GM12891 (cell line): ENCODE data around the gene SNORC.
"Not testable (repeated sequence)": the region's sequence is repeated elsewhere in the genome, so short reads cannot be mapped to it uniquely, and the experiment has no call there.

ENCODE experiments used
- DNase-seq: peaks from one replicate; pipeline ENCODE4 v3.0.0; 2011; ENCODE audit warnings: low spot score; ENCODE audit not compliant: insufficient read length
- FAIRE-seq: peaks from 2 replicates; lab custom pipeline; 2011; peaks lifted over from hg19 to GRCh38; lab: Jason Lieb, UNC
- PAX5 ChIP-seq: IDR thresholded peaks from 2 replicates; pipeline ENCODE4 v1.6.1; 2011; ENCODE audit warnings: low read length, moderate library complexity, mild to moderate bottlenecking; ENCODE audit not compliant: insufficient read depth, severe bottlenecking
- POLR2A ChIP-seq: IDR thresholded peaks from 2 replicates; pipeline ENCODE4 v1.6.1; 2011; ENCODE audit warnings: low read depth, low read length, control low read depth
- POLR2AphosphoS5 ChIP-seq: IDR thresholded peaks from 2 replicates; pipeline ENCODE4 v1.6.1; 2011; ENCODE audit warnings: low read depth, low read length, control low read depth
- POU2F2 ChIP-seq: IDR thresholded peaks from 2 replicates; pipeline ENCODE4 v1.6.1; 2011; ENCODE audit warnings: low read depth, mild to moderate bottlenecking, control low read depth, low read length, moderate library complexity
- SPI1 ChIP-seq: IDR thresholded peaks from 2 replicates; pipeline ENCODE4 v1.6.1; 2011; ENCODE audit warnings: low read depth, low read length, control low read depth
- TAF1 ChIP-seq: IDR thresholded peaks from 2 replicates; pipeline ENCODE4 v1.6.1; 2011; ENCODE audit warnings: low read depth, low read length, control low read depth

The SNORC gene

DNA sequence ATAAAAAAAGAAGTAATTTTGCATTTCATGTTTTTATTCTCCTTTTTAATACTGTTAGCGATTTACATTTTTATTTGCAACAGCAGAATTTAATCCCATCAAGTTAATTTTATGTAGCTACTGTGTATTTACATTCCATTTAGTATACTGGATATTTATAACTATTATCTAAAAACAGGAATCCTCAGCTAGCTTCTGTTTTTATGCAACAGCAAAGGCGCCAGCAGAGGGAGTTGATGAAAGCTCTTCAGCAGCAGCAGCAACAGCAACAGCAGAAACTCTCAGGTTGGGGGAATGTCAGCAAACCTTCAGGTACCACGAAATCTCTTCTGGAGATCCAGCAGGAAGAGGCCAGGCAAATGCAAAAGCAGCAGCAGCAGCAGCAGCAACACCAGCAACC is 26.2 kb upstream of the SNORC start:
- DNase-seq = no peak
- no peak for FAIRE-seq
- TF ChIP-seq PAX5 (no peak), POLR2AphosphoS5 (no peak), POU2F2 (no peak), TAF1 (no peak), POLR2A (no peak)

DNA sequence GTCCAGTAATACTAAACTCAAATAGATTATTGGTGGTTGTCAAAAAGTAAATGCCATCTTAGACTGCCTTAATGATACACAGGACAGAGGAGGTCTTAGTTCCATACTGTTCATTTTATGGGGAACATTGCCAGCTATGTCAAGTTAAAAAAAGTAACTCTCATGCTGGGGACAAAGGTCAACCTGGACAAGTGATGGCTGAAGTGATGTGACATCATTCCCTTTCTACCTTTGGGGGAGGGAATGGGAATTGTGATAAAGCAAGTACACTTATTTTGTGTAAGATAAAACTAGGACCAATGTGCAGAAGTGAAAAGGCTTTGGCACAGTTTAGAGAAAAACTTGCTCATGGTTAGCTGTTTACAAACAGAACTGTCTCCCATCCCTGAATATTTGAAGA is 24.0 kb upstream of the SNORC start:
- TF ChIP-seq POLR2AphosphoS5 = no peak
- no peak for TF ChIP-seq POLR2A
- no peak for TF ChIP-seq PAX5
- TF ChIP-seq SPI1 = no peak
- no peak for TF ChIP-seq TAF1
- TF ChIP-seq POU2F2 = no peak
- no peak for DNase-seq
- no peak for FAIRE-seq

DNA sequence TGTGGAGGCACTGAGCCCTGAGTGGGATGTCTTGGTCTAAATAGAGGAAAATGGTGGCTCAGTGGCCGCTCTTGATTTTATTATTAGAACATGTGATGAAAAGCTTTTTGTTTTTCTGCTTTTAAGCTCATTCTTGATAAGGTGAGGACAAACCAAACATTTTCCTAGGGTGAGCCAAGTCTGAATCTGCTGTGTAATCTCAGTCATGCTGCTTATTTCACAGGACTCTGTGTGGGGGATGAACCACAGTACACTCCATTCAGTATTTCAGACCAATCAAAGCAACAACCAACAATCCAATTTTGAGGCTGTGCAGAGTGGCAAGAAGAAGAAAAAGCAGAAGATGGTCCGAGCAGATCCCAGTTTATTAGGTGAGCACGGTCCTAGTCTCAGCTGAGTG is 20.0 kb upstream of the SNORC start:
- TF ChIP-seq PAX5 (no peak), SPI1 (no peak), POLR2A (no peak), TAF1 (no peak), POLR2AphosphoS5 (no peak), POU2F2 (no peak)
- FAIRE-seq = no peak
- DNase-seq = no peak

DNA sequence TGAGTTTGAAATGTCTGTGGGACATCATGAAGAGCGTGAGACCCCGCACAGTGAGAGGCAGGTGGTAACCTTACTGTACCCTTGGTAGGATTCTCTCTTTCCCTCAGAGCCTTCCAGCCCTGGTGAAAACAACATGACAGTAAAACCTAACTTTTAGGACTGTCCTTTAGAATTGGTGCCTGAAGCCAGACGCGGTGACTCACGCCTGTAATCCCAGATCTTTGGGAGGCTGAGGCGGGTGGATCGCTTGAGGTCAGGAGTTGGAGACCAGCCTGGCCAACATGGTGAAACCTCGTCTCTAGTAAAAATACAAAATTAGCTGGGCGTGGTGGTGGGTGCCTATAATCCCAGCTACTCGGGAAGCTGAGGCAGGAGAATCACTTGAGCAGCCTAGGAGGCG is 18.0 kb upstream of the SNORC start:
- not testable (repeated sequence) for FAIRE-seq, DNase-seq

DNA sequence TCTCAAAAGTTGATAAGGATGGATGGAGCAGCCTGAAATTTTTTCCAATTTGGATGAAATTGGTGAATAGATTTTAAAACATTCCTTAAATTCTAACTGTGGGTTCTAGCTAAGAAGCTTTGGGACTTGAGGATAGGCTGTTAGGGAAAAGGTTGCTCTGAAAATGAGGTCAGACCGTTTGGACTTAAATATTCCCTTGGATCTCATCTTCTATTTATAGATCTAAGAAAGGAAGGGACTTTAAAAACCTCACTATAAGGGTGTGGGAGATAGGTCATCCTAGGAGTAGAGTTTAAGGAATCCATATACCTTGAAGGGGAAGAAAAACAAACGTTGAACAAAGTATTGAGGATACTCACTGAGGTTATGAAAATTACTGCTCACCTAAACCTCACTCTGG is 17.4 kb upstream of the SNORC start:
- TF ChIP-seq TAF1 (no peak), PAX5 (no peak), POU2F2 (no peak), SPI1 (no peak), POLR2AphosphoS5 (no peak), POLR2A (no peak)
- DNase-seq = no peak
- FAIRE-seq = no peak

DNA sequence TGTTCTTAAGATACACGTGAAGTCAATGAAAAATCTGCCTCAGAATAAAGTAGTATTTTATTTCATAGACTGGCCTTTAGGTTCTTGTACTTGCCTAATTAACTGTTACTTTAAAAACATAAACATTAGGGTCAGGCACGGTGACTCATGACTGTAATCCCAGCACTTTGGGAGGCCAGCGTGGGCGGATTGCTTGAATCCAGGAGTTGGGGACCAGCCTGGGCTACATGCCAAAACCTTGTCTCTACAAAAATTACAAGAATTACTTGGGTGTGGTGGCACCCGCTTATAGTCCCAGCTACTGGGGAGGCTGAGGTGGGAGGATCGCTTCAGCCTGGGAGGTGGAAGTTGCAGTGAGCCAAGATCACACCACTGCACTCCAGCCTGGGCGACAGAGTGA is 16.0 kb upstream of the SNORC start:
- DNase-seq (no peak), FAIRE-seq (no peak)
- TF ChIP-seq POLR2A (no peak), POU2F2 (no peak), TAF1 (no peak), PAX5 (no peak), SPI1 (no peak), POLR2AphosphoS5 (no peak)

DNA sequence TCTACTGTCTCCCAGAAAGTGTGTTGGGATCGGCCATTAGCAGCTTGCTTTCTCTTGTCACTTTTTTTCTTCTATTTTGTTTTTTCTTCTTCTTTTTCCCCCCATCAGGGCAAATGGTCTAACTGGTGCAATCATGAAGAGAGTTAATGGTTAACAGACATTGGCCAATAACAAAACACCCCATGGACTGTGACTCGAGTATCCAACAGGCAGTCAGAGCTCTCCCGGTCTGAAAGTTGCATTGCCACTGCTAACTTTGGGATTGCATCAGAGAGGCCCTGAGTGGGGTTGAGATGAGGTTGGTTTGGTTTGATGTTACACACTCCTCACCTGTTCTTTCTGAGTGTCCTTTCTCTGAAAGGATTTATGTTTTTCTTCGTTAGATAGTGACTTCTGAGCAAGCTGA is 12.9 kb upstream of the SNORC start:
- DNase-seq = no peak
- FAIRE-seq = no peak
- no peak for TF ChIP-seq TAF1
- TF ChIP-seq POU2F2 = no peak

DNA sequence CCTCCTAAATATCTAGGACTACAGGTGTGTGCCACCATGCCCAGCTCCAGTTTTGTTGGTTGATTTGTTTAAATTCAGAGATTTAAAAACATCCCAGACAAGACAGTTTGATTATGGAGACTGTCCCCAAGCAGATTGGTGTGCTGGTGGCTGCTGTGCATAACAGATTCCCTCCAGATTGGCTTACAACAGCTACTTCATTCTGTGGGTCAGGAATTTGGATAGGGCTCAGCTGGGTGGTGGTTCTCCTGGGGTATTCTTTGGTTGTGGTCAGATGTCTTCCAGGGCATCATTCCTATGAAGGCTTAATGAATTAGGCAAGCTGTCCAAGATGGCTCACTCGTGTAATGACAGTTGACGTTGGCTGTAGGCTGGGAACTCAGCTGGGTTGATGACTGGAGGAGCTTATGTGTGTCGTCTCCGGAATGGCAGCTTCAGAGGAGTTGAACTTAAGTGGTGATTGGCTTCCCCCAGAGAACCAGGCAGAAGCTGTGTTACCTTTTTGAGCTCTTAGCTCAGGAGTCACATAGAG is 10.6 kb upstream of the SNORC start:
- TF ChIP-seq POLR2AphosphoS5 (no peak), TAF1 (no peak), PAX5 (no peak), POLR2A (no peak), SPI1 (no peak)

DNA sequence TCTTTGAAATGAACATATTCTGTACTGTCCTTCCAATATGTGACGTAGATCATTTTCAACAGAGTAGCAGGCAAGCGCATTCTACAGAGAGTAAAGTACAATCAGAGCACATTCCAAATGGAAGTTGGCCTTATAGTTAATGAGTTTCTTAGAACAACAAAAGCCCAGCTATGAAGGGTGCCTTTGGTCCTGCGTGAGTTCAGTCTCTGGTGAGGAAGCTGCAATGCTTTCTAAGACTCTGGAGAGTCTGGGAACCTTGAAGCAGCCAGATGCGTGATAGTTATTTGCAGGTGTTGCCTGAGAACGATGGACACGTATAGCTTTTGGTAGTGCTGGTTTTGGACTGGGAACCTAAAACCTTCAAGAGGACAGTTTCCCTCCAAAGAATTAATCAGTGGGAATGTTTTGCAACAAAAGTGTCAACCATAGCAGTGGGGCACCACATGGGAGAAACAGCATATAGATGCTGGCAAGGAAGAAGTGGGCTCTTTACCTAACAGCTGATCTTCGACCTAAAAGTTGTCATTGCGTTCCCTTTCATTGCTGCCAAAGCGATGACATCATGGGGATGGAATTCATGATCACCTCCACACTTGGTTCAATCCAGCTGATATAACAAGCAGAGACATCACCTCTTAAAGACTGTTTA is 9.3 kb upstream of the SNORC start:
- no peak for TF ChIP-seq POLR2AphosphoS5
- no peak for TF ChIP-seq POU2F2
- no peak for TF ChIP-seq SPI1
- no peak for TF ChIP-seq TAF1
- TF ChIP-seq POLR2A = no peak
- TF ChIP-seq PAX5 = no peak
- FAIRE-seq (no peak), DNase-seq (no peak)

More for the DNA sequence above, 10.6 kb upstream of the SNORC start:
- FAIRE-seq = no peak
- DNase-seq = no peak

DNA sequence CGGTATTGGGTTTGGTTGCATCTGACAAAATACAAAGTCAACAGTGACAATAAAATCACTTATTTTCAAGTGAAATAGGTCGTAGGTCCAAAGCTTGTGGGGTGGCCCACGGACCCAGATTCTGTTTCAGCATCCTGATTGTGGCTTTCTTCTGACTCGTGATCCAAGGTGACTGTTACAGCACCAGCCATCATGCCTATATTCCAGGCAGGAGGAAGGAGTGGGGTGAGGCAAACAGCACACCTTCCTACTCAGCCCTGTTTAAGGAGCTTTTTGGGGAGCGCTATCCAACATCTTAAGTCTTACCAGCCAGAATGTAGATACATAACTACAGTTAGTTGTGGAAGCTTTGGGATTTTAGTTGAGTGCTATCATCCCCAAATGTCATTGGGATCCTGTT is 8.7 kb upstream of the SNORC start:
- TF ChIP-seq POLR2AphosphoS5 (no peak), SPI1 (no peak), PAX5 (no peak), POU2F2 (no peak), POLR2A (no peak), TAF1 (no peak)
- DNase-seq = no peak
- FAIRE-seq = no peak
